HCT116 (cell line): ENCODE data around the gene COASY. TPM values are rescaled to one million over a fixed set of nuclear protein-coding genes. Genes with fewer than 3 reads are reported as not detected.
A peak's percentile ranks its signal among the peaks of the same experiment; 100 is the strongest.

Experiments used
- ATAC-seq: fragments of 200-7000 bp; cut with Tn5 transposase; 2 replicates; pipeline ENCODE4 v1.9.1; 2020; ENCODE audit warnings: mild to moderate bottlenecking, moderate library complexity
- Bru-seq: library from RNA; stranded (reverse); fragments of 400-500 nt; gene quantifications from one replicate; lab custom pipeline; 2021; lab: Mats Ljungman, UMichigan
- BruChase-seq, 2 experiments: library from RNA; stranded (reverse); fragments of 400-500 nt; gene quantifications; one replicate each; lab custom pipeline; 2021; lab: Mats Ljungman, UMichigan
- BruUV-seq: library from RNA; stranded (reverse); fragments of 400-500 nt; replicated peaks from 2 replicates; lab custom pipeline; 2021; lab: Mats Ljungman, UMichigan
- CTCF ChIA-PET: fragments of 300-600 bp; sonication (Branson Sonifier 250); formaldehyde crosslinking; loops from one replicate; lab custom pipeline; 2021; ENCODE audit warnings: antibody characterized with exemption; lab: Charles Lee
- POLR2A ChIA-PET: fragments of 300-600, 350-600 bp; sonication (Branson Sonifier 250); formaldehyde crosslinking; loops from one replicate; lab custom pipeline; 2021; ENCODE audit warnings: antibody characterized with exemption; lab: Charles Lee
- RAD21 ChIA-PET, 2 experiments: fragments of 300-600 bp; sonication (Branson Sonifier 250); formaldehyde crosslinking; loops; one replicate each; lab custom pipeline; 2023; ENCODE audit warnings: low total read pairs in 2 of 2; ENCODE audit not compliant: uncharacterized antibody in 2 of 2, unreplicated experiment in 2 of 2, low non-redundant PET in 1 of 2; lab: Charles Lee
- DNase-seq: peaks from one replicate; pipeline ENCODE4 v3.0.0-alpha.2; 2010; ENCODE audit warnings: low read depth, low spot score
- H2AFZ ChIP-seq: fragments of 200-600 bp; shearing (Covaris generic), sonication (generic); 2 replicates; pipeline ENCODE4 v1.6.1; 2017; ENCODE audit warnings: low read depth, mixed run types, mixed read lengths, antibody characterized with exemption, low read length; ENCODE audit not compliant: poor library complexity, severe bottlenecking
- H3K27ac ChIP-seq: 2 replicates; pipeline ENCODE4 v1.5.1; 2012; ENCODE audit warnings: low read depth, low read length
- H3K27me3 ChIP-seq: fragments of 200-600 bp; sonication (generic); 2 replicates; pipeline ENCODE4 v1.6.1; 2016; ENCODE audit warnings: mixed run types, low read length, mixed read lengths; ENCODE audit not compliant: insufficient read depth
- H3K36me3 ChIP-seq, 2 experiments: fragments of 200-500 bp in 1 of 2; fragments of 200-600 bp in 1 of 2; sonication (Bioruptor generic) in 1 of 2; sonication (generic) in 1 of 2; 2 replicates each; pipeline versions ENCODE4 v1.5.1 to v1.6.1; 2014 to 2016; ENCODE audit warnings: low read length in 2 of 2, inconsistent platforms in 1 of 2, mixed read lengths in 1 of 2, mixed run types in 1 of 2; ENCODE audit not compliant: insufficient read depth in 2 of 2, control insufficient read depth in 1 of 2
- H3K4me1 ChIP-seq, 2 experiments: fragments of 200-600 bp in 1 of 2; sonication (generic) in 1 of 2; 2 replicates each; pipeline versions ENCODE4 v1.5.1 to v1.6.1; 2012 to 2017; ENCODE audit warnings: low read length in 2 of 2, inconsistent platforms in 1 of 2, mild to moderate bottlenecking in 1 of 2, mixed read lengths in 1 of 2, mixed run types in 1 of 2, moderate library complexity in 1 of 2; ENCODE audit not compliant: insufficient read depth in 2 of 2, control insufficient read depth in 1 of 2
- H3K4me2 ChIP-seq: fragments of 200-600 bp; sonication (generic); 2 replicates; pipeline ENCODE4 v1.6.1; 2017; ENCODE audit warnings: mixed run types, low read length, mixed read lengths
- H3K4me3 ChIP-seq, 2 experiments: fragments of 200-600 bp in 1 of 2; sonication (generic) in 1 of 2; replicated peaks in 1 of 2; 2 replicates each; pipeline ENCODE4 v1.5.1; 2011 to 2016; ENCODE audit warnings: low read length in 2 of 2, control low read depth in 1 of 2, low read depth in 1 of 2, mild to moderate bottlenecking in 1 of 2, mixed read lengths in 1 of 2, mixed run types in 1 of 2
- H3K79me2 ChIP-seq: fragments of 200-600 bp; sonication (generic); 2 replicates; pipeline ENCODE4 v1.6.1; 2017; ENCODE audit warnings: mild to moderate bottlenecking, mixed run types, low read length, moderate library complexity, mixed read lengths; ENCODE audit not compliant: insufficient read depth
- H3K9ac ChIP-seq: fragments of 200-600 bp; sonication (generic); 2 replicates; pipeline ENCODE4 v1.6.1; 2016; ENCODE audit warnings: low read length, mixed read lengths
- H3K9me2 ChIP-seq: fragments of 200-600 bp; sonication (generic), shearing (Covaris generic); 2 replicates; pipeline ENCODE4 v1.6.1; 2017; ENCODE audit warnings: mixed run types, mild to moderate bottlenecking, moderate library complexity; ENCODE audit not compliant: insufficient read depth
- H3K9me3 ChIP-seq, 2 experiments: fragments of 200-500 bp in 1 of 2; fragments of 200-600 bp in 1 of 2; sonication (Bioruptor generic) in 1 of 2; sonication (generic) in 1 of 2; 2 replicates each; pipeline ENCODE4 v1.6.1; 2014 to 2017; ENCODE audit warnings: low read length in 2 of 2, mixed read lengths in 2 of 2, inconsistent platforms in 1 of 2, low read depth in 1 of 2, mild to moderate bottlenecking in 1 of 2, mixed run types in 1 of 2, moderate library complexity in 1 of 2; ENCODE audit not compliant: control insufficient read depth in 1 of 2, insufficient read depth in 1 of 2
- H4K20me1 ChIP-seq: fragments of 200-600 bp; sonication (generic), shearing (Covaris generic); 2 replicates; pipeline ENCODE4 v1.6.1; 2017; ENCODE audit warnings: mixed run types, mild to moderate bottlenecking, moderate library complexity; ENCODE audit not compliant: insufficient read depth
- CEBPB ChIP-seq: IDR thresholded peaks from 2 replicates; pipeline ENCODE4 v1.6.1; 2012; ENCODE audit warnings: low read depth
- CTCF ChIP-seq, 3 experiments: fragments of 200-600 bp in 1 of 3; sonication (generic) in 1 of 3; IDR thresholded peaks in 2 of 3; conservative IDR thresholded peaks in 1 of 3; 2 replicates each; pipeline ENCODE4 v1.5.1; 2012 to 2017; ENCODE audit warnings: low read depth in 2 of 3, low read length in 2 of 3, antibody characterized with exemption in 1 of 3, borderline replicate concordance in 1 of 3, control low read depth in 1 of 3, mild to moderate bottlenecking in 1 of 3, mixed read lengths in 1 of 3, mixed run types in 1 of 3, moderate library complexity in 1 of 3; ENCODE audit not compliant: insufficient read depth in 1 of 3
- EGR1 ChIP-seq: IDR thresholded peaks from 2 replicates; pipeline ENCODE4 v1.6.1; 2012; ENCODE audit warnings: low read depth
- ELF1 ChIP-seq: IDR thresholded peaks from 2 replicates; pipeline ENCODE4 v1.6.1; 2012; ENCODE audit warnings: low read depth, borderline replicate concordance
- EZH2 ChIP-seq: fragments of 200-600 bp; sonication (generic); IDR thresholded peaks from 2 replicates; pipeline ENCODE4 v1.6.1; 2017; ENCODE audit warnings: antibody characterized with exemption, mixed run types
- EZH2phosphoT487 ChIP-seq: fragments of 200-600 bp; IDR thresholded peaks from 2 replicates; pipeline ENCODE4 v1.6.1; 2018; ENCODE audit warnings: antibody characterized with exemption, borderline replicate concordance
- FOSL1 ChIP-seq: IDR thresholded peaks from 2 replicates; pipeline ENCODE4 v1.6.1; 2012; ENCODE audit warnings: low read depth
- JUND ChIP-seq: IDR thresholded peaks from 2 replicates; pipeline ENCODE4 v1.6.1; 2012
- MAX ChIP-seq: IDR thresholded peaks from 2 replicates; pipeline ENCODE4 v1.6.1; 2012
- POLR2AphosphoS5 ChIP-seq: IDR thresholded peaks from 2 replicates; pipeline ENCODE4 v1.6.1; 2011; ENCODE audit warnings: mild to moderate bottlenecking, low read depth, low read length, moderate library complexity
- REST ChIP-seq: IDR thresholded peaks from 2 replicates; pipeline ENCODE4 v1.6.1; 2012; ENCODE audit warnings: low read depth
- SIN3A ChIP-seq: IDR thresholded peaks from 2 replicates; pipeline ENCODE4 v1.6.1; 2012; ENCODE audit warnings: low read depth
- SP1 ChIP-seq: IDR thresholded peaks from 2 replicates; pipeline ENCODE4 v1.6.1; 2012; ENCODE audit warnings: low read depth
- TCF7L2 ChIP-seq: IDR thresholded peaks from 2 replicates; pipeline ENCODE4 v1.7.0; 2011; ENCODE audit warnings: borderline replicate concordance, inconsistent platforms; ENCODE audit not compliant: insufficient read depth, insufficient read length; ENCODE audit errors: extremely low read depth
- YY1 ChIP-seq: IDR thresholded peaks from 2 replicates; pipeline ENCODE4 v1.6.1; 2011; ENCODE audit warnings: low read length, low read depth, moderate library complexity, mild to moderate bottlenecking; ENCODE audit not compliant: insufficient replicate concordance; ENCODE audit errors: extremely low read depth
- ZBTB33 ChIP-seq: IDR thresholded peaks from 2 replicates; pipeline ENCODE4 v1.6.1; 2011; ENCODE audit warnings: mild to moderate bottlenecking, low read length, moderate library complexity; ENCODE audit not compliant: insufficient replicate concordance; ENCODE audit errors: extremely low read depth
- ZFX ChIP-seq: fragments of 450-650 bp; IDR thresholded peaks from 2 replicates; pipeline ENCODE4 v1.6.1; 2017
- ZNF274 ChIP-seq: fragments of 200-500 bp; sonication (Bioruptor generic); IDR thresholded peaks from 2 replicates; pipeline ENCODE4 v1.6.1; 2014; ENCODE audit warnings: mild to moderate bottlenecking, low read depth, low read length, inconsistent platforms
- intact Hi-C: fragments of 100-400 bp; cut with micrococcal nuclease; formaldehyde crosslinking; loops from 2 replicates; pipeline ENCODE4 v1.10.0; 2022
- long read RNA-seq: library from polyadenylated mRNA; unstranded; transcript quantifications from one replicate; pipeline ENCODE4 v2.0.0, GENCODE V29; 2021; ENCODE audit not compliant: unreplicated experiment
- polyA plus RNA-seq: library from polyadenylated mRNA; unstranded; fragments of >200 nt; gene quantifications from 2 replicates; pipeline ENCODE4 v1.2.1, GENCODE V29; 2012; ENCODE audit warnings: missing spikeins
- total RNA-seq: library from RNA; stranded (reverse); gene quantifications from one replicate; pipeline ENCODE4 v1.2.1, GENCODE V29; 2021; ENCODE audit not compliant: unreplicated experiment

The COASY gene
- total RNA-seq, result 137 TPM
- polyA plus RNA-seq, result 108 and 113 TPM in 2 replicates
- Bru-seq, nascent RNA, result percentile 86 among the genes with signal in this experiment
- percentile 98 among the genes with signal in this experiment for BruChase-seq, experiment 1, labeled RNA remaining after a 6-hour chase
- percentile 97 among the genes with signal in this experiment for BruChase-seq, experiment 2, labeled RNA remaining after a 2-hour chase
- long read RNA-seq, transcript COASY-202 (10 exons, 2,071 nt), result minor isoform, 13 of 110 reads
- long read RNA-seq, transcript COASY-213 (7 exons, 2,225 nt), result minor isoform, 9 of 110 reads
- long read RNA-seq, transcript COASY-201 (9 exons, 2,458 nt), result major isoform, 60 of 110 reads
- long read RNA-seq, partial matches to known transcripts, result 11 of 110 reads
- long read RNA-seq, other reads (novel, unspliced or antisense), result 17 of 110 reads

DNA sequence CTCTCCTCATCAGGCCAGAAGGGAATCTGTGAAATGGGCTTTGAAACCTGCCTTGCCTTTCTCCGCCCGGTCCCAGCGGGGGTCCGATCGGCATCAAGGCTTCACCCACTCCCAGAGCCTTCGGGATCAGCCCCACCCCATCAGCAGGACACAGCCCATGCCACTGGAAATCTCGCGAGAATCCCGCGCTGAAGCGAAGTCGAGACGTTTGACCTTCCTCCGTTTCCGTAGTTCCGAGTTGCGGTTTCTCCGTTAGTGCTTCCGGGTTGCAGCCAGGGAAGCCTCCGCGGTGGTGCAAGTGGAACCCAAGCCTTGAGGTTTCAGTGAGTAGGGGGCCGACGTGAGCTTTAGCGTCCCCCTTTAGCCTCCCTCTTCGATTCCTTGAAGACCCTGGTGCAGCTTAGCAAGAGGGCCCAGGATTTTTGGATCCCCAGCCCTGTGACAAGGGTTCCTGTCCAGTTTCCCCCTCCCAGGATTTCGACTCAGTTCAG lies at the start of gene COASY:
Gene COASY (plus strand): TSS at position 252 of the 491 bp plus-strand sequence. CDS start 475 bp downstream, outside the sequence.
- BruUV-seq, result no TSS peak
- peaks cover 10 to 27% of the 10 kb centered on the region in 2 experiments; a peak in 3 of 4 replicates for H3K36me3 ChIP-seq
- DNase-seq, result peak; percentile 98
- H4K20me1 ChIP-seq, result no peaks in the 10 kb centered on the region
- H3K4me1 ChIP-seq, result peaks cover 30 to 49% of the 10 kb centered on the region in 2 experiments
- H3K27ac ChIP-seq, result peak within 1 kb of the TSS; percentile 89
- ChIA-PET POLR2A (interaction anchor here (0.6 kb wide), 1 partner anchor 210 kb away, joined by 3 read pairs; no protein-coding TSS in a partner anchor), RAD21 (no interaction called here), CTCF (no interaction called here)
- peak within 1 kb of the TSS; percentile 99 for H3K4me2 ChIP-seq
- peak within 1 kb of the TSS; percentile 99 for H3K9ac ChIP-seq
- peaks cover 29% of the 10 kb centered on the region for H3K79me2 ChIP-seq
- no peaks in the 10 kb centered on the region for H3K9me3 ChIP-seq
- peak within 1 kb of the TSS; percentile 99 to 100 for H3K4me3 ChIP-seq
- ATAC-seq, result peak; percentile 79
- no peaks in the 10 kb centered on the region for H3K27me3 ChIP-seq
- no peak within 1 kb of the TSS for H2AFZ ChIP-seq
- H3K9me2 ChIP-seq, result no peaks in the 10 kb centered on the region
- intact Hi-C loops, result no loop called here
- peak; percentile 89 for TF ChIP-seq MAX
- TF ChIP-seq FOSL1, result no peak
- TF ChIP-seq EGR1, result no peak
- peak; percentile 83 for TF ChIP-seq YY1
- peak; percentile 81 for TF ChIP-seq POLR2AphosphoS5
- TF ChIP-seq ZFX, result no peak
- no peak; the same call in 1 of the 2 replicates for TF ChIP-seq ELF1
- peak; percentile 100 for TF ChIP-seq ZBTB33
- no peak for TF ChIP-seq EZH2
- TF ChIP-seq CTCF (IDR thresholded peaks at IDR 0.05 in 2 of 3, conservative IDR thresholded peaks at IDR 0.05 in 1 of 3; ENCODE audit: borderline replicate concordance in 1 of 3, insufficient read depth in 1 of 3, low read depth in 2 of 3, low read length in 2 of 3), result no peak
- no peak for TF ChIP-seq JUND
- TF ChIP-seq TCF7L2, result no peak
- TF ChIP-seq SIN3A, result peak; percentile 93
- no peak for TF ChIP-seq EZH2phosphoT487
- TF ChIP-seq ZNF274, result no peak
- TF ChIP-seq CEBPB, result no peak
- peak; percentile 86 for TF ChIP-seq SP1
- TF ChIP-seq REST, result no peak
